ENCODE results near the gene MDN1.

DNA sequence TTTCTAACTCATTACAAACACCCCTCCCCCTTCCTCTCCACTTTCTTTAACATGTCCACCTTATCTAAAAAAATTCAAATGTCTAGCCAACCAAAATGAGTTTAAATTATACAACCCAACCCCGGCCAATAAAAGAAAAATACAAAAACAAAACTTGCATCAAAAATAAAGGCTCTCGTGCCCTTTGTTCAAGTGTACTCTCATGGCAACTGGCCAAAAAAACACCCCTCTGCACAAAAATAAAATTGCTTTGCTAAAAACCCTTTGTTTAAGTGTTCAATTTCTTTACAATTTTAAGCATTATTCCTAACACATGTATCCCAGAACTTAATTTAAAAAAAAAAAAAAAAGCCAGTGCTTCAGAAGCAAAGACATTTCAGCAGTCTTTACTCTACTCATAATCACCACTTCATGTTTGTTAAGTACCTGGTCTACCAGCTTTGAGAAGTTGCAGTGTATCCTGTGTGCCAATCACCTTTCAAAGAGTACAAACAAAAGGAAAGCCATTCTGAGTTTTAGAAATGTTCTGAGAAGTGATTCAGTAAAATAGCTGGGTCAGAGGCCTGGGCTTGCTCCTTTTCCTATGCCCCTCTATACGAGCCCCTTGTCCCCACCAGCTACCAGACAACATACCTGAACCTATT is 87.5 kb downstream of the MDN1 start:
- TF ChIP-seq, protein P1, sequence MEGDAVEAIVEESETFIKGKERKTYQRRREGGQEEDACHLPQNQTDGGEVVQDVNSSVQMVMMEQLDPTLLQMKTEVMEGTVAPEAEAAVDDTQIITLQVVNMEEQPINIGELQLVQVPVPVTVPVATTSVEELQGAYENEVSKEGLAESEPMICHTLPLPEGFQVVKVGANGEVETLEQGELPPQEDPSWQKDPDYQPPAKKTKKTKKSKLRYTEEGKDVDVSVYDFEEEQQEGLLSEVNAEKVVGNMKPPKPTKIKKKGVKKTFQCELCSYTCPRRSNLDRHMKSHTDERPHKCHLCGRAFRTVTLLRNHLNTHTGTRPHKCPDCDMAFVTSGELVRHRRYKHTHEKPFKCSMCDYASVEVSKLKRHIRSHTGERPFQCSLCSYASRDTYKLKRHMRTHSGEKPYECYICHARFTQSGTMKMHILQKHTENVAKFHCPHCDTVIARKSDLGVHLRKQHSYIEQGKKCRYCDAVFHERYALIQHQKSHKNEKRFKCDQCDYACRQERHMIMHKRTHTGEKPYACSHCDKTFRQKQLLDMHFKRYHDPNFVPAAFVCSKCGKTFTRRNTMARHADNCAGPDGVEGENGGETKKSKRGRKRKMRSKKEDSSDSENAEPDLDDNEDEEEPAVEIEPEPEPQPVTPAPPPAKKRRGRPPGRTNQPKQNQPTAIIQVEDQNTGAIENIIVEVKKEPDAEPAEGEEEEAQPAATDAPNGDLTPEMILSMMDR (IDR thresholded peaks at IDR 0.05), result no peak
- no peak for TF ChIP-seq ZFX (IDR thresholded peaks at IDR 0.05; ENCODE audit: borderline replicate concordance)

Data from 22Rv1 (cell line).